TTC549 (cell line): ENCODE data around the gene DCTN1.

Experiments
- FAIRE-seq: peaks from 2 replicates; lab custom pipeline; 2012; peaks lifted over from hg19 to GRCh38; lab: Jason Lieb, UNC

The DCTN1 gene

GRCh38 chr2:74413001-74413698 is 33.0 kb upstream of the DCTN1 start:
- FAIRE-seq, result no peak

DNA sequence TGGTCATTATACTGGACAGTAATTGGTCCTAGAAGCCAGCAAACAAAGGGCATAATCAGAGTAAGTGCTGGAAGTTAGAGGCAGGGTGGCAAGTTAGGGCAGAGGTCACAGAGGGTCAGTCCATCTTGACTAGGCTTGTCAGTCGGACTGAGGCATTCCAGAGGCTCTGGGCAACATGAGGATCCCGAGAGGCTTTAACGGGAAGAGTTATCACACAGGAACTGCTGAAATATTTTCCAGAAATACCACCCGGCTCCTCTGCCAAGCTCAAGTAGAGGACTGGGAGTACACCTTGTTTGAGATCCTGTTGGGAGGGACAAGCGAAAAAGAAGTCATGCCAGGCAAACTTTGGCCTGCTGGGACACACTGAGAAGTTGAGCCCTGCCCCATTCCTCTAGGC is 27.6 kb upstream of the DCTN1 start:
- no peak for FAIRE-seq

GRCh38 chr2:74406035-74406434 is 25.9 kb upstream of the DCTN1 start:
- no peak for FAIRE-seq

- no peak for FAIRE-seq
These were observed 21.8 kb upstream of the DCTN1 start for GRCh38 chr2:74401891-74402290.

DNA sequence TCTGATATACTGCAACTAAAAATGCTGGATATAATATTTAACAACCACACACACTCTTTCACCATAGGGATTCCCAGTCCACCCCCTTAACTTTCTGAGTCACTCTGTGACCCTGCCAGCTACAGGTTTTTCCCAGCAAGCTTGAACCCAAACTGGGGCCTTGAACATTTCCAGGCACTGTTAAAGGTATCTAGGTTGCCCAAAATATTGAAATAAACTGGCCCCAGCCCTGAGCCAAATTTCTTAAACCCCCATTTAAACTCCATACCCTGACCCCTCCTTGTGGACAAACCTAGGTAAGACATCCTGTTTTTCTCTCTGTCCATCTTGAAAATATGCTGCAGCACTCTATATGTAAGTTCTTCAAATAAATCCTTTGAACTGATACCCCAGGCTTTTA is 19.7 kb upstream of the DCTN1 start:
- peak; percentile 50 for FAIRE-seq

- no peak for FAIRE-seq
These were observed 16.0 kb upstream of the DCTN1 start for GRCh38 chr2:74396149-74396548.

GRCh38 chr2:74393525-74393924 is 13.4 kb upstream of the DCTN1 start:
- peak; percentile 5 for FAIRE-seq

DNA sequence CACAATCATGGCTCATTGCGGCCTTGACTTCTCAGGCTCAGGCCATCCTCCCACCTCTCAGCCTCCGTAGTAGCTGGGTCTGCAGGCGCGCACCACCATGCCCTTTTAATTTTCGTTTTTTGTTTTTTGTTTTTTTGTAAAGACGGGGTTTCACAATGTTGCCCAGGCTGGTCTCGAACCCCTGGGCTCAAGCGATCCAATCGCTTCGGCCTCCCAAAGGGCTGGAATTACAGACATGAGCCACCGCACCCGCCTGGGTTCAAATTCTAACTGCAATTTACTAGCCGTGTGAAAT is 12.3 kb upstream of the DCTN1 start:
- FAIRE-seq, result no peak

DNA sequence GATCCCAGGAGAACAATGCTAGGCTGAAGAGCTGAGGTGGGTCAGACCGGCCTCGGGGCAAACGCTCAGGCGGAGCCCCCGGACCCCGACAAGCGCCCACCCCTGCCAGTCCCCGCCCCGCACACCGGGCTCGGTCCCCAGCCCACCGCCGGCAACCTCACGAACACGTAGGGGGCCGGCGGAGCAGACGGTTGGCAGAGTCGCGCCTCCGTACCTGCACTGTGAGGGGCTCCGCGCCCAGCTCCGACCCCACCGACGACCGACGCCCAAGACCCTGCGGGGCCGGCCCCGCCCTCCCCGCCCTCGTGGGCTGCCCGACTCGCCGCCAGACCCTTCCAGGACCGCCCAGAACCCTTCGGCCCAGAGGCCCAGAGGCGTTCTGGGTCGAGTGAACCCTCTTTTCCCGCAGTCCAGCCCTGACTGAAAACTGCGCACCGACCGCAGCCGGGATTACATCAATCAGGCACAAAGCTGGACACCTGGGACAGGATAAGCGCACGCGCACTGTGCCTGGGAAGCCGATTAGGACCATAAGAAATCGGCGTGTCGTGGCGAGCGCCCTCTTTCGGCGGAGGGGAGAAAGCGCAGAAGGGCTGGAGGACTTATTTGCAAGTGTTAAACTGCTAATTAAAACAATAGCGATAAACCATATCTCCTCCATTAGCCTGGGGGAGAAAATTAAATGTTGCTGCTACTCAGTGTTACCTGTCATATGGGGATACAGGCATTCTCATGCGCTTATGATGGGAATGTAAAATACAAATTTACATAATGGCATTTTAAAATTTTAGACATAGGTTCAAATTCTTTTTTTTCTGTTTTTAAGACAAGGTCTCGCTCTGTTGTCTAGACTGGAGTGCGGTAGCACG is 11.7 kb upstream of the DCTN1 start:
- FAIRE-seq, result peak; percentile 74

DNA sequence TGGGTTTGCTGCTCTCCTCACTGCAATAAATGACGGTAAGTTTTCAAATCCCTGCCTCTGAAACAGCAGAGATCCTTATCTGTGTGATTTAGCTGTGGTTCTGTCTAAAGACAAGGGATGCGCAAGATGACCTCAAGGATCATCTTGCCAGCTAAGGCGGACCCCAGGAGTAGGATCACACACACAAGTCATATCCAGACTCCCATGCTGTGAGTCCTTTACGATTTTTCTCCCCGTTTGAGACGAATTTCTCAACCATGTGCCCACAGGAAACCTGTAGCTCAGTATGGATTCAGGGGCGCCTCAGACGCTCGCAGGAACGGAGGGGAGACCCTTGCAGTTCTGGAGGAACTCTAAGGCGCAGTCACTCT is 11.1 kb upstream of the DCTN1 start:
- no peak for FAIRE-seq

DNA sequence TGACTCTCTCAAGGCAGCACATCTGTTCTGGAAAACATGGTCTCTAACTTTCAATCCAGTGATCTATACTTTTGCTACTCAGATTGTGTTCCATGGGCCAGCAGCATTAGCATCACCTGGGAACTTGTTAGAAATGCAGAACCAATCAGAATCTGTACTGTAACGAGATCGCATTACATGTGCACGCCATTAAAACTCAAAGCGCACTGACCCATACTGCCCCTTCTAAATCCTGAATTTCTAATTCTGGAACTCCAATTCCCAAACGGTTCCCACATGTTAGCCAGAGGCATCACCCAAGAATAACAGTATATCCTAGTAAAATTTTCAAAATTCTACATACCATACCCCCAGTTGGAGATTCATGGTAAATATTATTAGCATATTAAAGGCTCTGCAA is 10.5 kb upstream of the DCTN1 start:
- FAIRE-seq, result no peak

GRCh38 chr2:74387346-74387745 is 7.2 kb upstream of the DCTN1 start:
- no peak for FAIRE-seq

DNA sequence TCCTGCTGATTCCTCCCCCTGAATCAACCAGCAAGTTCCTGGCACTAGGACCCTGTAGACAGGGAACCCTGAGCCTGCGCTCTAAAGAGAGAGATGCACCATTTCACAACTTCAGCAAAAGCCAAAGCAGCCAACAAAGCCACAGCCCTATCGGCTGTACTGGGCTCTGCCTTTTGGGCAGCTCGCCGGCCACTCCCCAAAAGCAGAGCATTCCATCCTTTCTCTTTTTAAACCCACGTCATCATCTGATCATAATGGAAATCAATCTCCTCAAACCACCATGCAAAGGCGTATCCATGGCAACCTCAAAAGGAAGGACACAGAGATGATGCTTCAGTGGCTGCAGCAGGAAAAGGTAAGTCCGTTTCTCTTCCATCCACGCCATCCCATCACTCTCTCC is 5.3 kb upstream of the DCTN1 start:
- no peak for FAIRE-seq

GRCh38 chr2:74384051-74384450 is 3.9 kb upstream of the DCTN1 start:
- FAIRE-seq, result no peak

- FAIRE-seq, result no peak
These were observed 3.1 kb upstream of the DCTN1 start for GRCh38 chr2:74383254-74383653.

DNA sequence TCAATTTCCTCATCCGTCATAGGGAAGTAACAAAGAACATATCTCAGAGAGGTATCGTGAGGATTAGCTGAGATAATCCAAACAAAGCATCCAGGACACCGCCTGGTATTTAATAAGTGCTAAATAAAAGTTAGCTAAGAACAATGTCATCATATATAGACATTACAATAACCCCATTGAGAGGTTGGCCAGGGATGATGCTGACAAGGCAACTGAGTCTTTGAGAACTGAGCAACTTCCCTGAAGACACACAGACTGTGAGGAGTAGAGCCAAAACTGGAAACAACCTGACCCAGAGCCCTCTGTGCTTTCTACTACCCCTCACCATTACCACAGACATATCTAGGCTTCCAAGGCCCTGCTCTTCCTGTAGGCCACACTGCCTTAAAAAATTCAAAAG is 1.6 kb upstream of the DCTN1 start:
- FAIRE-seq, result no peak

GRCh38 chr2:74378007-74378406 is 2.1 kb downstream of the DCTN1 start:
- no peak for FAIRE-seq

DNA sequence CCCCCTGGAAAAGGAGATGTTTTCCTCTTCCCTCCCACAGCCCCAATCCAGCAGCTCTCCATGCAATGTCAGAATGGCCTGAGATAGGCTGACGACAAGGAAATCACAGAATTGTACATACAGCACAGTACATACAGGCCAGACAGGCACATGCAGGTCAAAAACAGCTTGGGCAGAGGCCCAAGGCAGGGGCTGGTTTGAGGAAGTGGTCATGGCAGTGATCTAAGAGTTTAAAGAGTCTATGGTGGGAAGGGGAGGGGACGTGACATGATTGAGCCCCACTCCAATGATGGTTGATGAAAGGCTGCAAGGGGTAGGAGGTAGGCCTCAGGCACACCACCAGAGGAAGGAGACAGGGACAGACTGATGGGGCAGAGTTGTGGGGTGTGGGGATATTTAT is 4.3 kb downstream of the DCTN1 start:
- FAIRE-seq, result no peak

DNA sequence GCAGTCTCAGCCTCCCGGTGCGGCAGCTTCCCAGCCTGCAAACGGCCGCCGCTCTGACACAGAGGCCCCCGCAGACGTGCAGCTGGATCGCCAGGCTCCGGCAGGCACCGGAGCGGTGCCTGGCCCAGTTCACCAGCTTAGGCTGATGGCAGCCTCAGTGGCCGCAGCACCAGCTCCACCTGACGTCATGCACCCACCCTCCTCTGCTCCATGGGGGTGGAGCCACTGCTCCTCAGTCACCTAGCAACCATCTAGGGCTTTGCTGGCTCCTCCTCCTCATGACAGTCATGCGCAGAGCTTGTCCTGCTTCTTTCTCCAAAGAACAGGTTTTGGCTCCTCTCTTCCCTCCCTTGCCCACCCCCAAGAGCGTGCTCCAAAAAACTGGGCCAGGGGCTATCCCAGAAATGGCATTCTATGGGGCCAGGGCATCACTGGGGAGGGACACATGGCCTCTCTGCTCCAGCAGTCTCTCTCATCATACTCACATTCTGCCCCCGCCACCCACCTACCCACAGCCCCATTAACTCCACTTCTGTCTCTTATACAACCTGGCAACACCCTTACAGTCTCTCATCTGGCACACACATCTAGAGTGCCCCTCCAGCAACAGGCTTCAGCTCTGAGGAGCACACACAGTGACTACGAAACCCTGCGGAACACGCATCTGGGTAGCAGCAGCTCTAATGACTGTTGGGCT is 5.5 kb downstream of the DCTN1 start:
- no peak for FAIRE-seq

GRCh38 chr2:74373985-74374384 is 6.1 kb downstream of the DCTN1 start:
- no peak for FAIRE-seq

DNA sequence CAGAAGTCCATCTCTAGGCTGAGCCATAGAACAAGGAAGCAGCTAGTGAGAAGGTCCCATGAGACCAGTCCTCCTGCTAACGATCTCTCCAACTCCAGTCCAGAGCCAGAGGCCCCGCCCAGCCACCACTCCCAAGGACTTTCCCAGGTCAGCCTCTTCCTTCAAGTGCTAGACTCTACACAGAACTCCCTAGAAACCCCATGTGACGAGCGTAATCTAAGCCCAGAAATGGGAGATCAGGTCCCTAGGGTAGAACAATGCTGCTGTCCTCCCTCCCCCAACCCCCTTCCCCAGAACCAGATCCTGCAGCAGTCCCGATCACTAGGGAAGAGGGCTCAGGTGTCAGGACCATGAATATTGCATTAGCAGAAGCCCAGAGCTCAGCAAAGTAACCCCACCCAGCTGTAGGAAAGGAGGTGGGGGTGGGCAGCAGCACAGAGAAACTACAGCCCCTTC is 6.9 kb downstream of the DCTN1 start:
- FAIRE-seq, result no peak

- no peak for FAIRE-seq
These were observed 7.4 kb downstream of the DCTN1 start for GRCh38 chr2:74372674-74373073.

DNA sequence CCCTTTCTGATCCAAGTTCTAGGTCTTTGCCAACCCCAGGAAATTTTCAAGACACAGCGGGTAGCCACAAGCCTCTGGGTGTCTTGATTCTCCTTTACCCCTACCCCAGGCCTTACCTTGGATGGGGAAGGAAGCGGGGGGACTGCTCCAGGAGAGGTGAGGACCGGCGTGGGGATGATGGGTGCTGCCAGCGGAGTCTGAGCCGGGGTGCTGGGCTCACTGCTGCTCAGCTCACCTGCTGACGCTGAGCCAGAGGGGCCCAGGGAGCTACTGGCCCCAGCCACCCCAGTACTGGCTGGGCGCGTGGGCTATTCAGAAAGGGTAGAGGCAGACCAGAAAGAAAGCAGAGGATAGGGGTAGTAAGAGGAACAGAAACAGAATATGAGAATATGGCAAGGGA is 8.7 kb downstream of the DCTN1 start:
- FAIRE-seq, result no peak
